Measurements from ENCODE around the gene SHKBP1.

The SHKBP1 gene

DNA sequence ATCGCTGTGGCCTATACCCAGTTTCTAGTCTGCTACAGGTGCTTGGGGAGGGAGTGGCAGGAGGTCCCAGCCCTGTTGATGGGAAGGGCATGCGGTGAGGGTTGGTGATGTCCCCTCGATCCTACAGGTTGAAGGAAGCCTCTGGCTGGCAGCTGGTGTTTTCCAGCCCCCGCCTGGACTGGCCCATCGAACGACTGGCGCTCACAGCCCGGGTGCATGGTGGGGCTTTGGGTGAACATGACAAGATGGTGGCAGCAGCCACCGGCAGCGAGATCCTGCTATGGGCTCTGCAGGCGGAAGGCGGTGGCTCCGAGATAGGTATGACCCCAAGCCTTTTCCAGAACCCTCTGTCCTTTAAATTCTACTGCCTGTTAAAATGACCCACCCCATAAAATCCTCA lies 3.9 kb downstream of the SHKBP1 start:
- Histone ChIP-seq H3K27ac (ENCODE audit: low read length) (no peak overlapping the region), H3K36me3 (ENCODE audit: insufficient read depth, low read length) (peaks cover 47% of the 10 kb centered on the region), H3K79me2 (ENCODE audit: insufficient read depth, low read length) (peaks cover 19% of the 10 kb centered on the region), H3K4me3 (ENCODE audit: low read depth in 1 of 2, low read length in 2 of 2) (no peak overlapping the region), H2AFZ (ENCODE audit: low read depth, low read length) (no peak overlapping the region), H3K4me2 (ENCODE audit: insufficient read depth, low read length) (no peak overlapping the region), H3K9me3 (ENCODE audit: insufficient read depth, low read length, severe bottlenecking) (no peaks in the 10 kb centered on the region), H3K9ac (ENCODE audit: low read depth, low read length) (no peak overlapping the region), H3K27me3 (ENCODE audit: insufficient read depth, low read length, poor library complexity) (no peaks in the 10 kb centered on the region), H4K20me1 (ENCODE audit: insufficient read depth, low read length) (no peaks in the 10 kb centered on the region), H3K4me1 (ENCODE audit: insufficient read depth, low read length) (peaks cover 22% of the 10 kb centered on the region)
- DNase-seq: no peak
- no peak for ATAC-seq (ENCODE audit: insufficient read depth, low read depth)
- TF ChIP-seq EZH2 (IDR thresholded peaks at IDR 0.05; ENCODE audit: borderline replicate concordance, low read depth, low read length, severe bottlenecking): no peak
- TF ChIP-seq, protein P1, sequence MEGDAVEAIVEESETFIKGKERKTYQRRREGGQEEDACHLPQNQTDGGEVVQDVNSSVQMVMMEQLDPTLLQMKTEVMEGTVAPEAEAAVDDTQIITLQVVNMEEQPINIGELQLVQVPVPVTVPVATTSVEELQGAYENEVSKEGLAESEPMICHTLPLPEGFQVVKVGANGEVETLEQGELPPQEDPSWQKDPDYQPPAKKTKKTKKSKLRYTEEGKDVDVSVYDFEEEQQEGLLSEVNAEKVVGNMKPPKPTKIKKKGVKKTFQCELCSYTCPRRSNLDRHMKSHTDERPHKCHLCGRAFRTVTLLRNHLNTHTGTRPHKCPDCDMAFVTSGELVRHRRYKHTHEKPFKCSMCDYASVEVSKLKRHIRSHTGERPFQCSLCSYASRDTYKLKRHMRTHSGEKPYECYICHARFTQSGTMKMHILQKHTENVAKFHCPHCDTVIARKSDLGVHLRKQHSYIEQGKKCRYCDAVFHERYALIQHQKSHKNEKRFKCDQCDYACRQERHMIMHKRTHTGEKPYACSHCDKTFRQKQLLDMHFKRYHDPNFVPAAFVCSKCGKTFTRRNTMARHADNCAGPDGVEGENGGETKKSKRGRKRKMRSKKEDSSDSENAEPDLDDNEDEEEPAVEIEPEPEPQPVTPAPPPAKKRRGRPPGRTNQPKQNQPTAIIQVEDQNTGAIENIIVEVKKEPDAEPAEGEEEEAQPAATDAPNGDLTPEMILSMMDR (IDR thresholded peaks at IDR 0.05; ENCODE audit: borderline replicate concordance, extremely low read depth, low read length, poor library complexity, severe bottlenecking): no peak

DNA sequence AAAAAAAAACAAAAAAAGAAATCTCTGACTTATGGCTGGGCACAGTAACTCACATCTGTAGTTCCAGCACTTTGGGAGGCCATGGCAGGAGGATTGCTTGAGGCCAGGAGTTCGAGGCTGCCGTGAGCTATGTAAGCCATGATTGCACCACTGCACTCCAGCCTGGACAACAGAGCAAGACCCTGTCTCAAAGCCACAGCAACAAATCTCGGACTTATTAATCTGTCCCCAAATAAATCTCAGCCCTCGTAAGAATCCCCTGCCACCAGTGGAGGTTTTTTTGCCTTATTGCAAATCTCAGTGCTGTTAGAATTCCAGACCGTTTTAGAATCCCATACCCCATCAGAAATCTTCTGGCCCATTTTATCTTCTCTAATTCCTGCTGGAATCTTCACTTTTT lies 4.9 kb downstream of the SHKBP1 start:
- Histone ChIP-seq H3K4me3 (ENCODE audit: low read depth in 1 of 2, low read length in 2 of 2) (no peak overlapping the region), H3K27ac (ENCODE audit: low read length) (no peak overlapping the region), H3K4me1 (ENCODE audit: insufficient read depth, low read length) (peaks cover 16% of the 10 kb centered on the region), H3K79me2 (ENCODE audit: insufficient read depth, low read length) (peaks cover 19% of the 10 kb centered on the region), H3K9ac (ENCODE audit: low read depth, low read length) (no peak overlapping the region), H3K27me3 (ENCODE audit: insufficient read depth, low read length, poor library complexity) (no peaks in the 10 kb centered on the region), H4K20me1 (ENCODE audit: insufficient read depth, low read length) (no peaks in the 10 kb centered on the region), H2AFZ (ENCODE audit: low read depth, low read length) (no peak overlapping the region), H3K4me2 (ENCODE audit: insufficient read depth, low read length) (no peak overlapping the region), H3K36me3 (ENCODE audit: insufficient read depth, low read length) (peaks cover 51% of the 10 kb centered on the region), H3K9me3 (ENCODE audit: insufficient read depth, low read length, severe bottlenecking) (no peaks in the 10 kb centered on the region)
- no peak for ATAC-seq (ENCODE audit: insufficient read depth, low read depth)
- TF ChIP-seq, protein P1 (IDR thresholded peaks at IDR 0.05; ENCODE audit: borderline replicate concordance, extremely low read depth, low read length, poor library complexity, severe bottlenecking): no peak
- no peak for TF ChIP-seq EZH2 (IDR thresholded peaks at IDR 0.05; ENCODE audit: borderline replicate concordance, low read depth, low read length, severe bottlenecking)
- DNase-seq: no peak

DNA sequence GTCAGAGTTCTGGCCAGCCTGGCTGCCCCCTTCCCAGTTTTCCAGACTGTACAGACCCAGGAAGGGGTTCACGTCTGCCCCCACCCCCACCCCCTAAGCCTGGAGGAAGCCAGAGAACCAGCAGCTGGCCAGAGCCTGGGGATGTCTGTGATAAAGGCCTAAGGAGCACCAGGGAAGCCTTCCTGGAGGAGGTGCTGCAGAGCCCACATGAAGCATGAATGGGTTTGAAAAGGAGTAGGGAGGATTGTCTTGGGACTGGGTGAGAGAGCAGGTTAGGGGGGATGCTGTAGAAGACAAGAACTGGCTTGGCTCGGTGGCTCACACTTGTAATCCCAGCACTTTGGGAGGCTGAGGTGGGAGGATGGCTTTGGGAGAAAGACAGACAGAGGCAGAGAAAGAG lies 5.8 kb downstream of the SHKBP1 start:
- Histone ChIP-seq H3K27ac (ENCODE audit: low read length) (no peak overlapping the region), H3K4me1 (ENCODE audit: insufficient read depth, low read length) (peaks cover 12% of the 10 kb centered on the region), H2AFZ (ENCODE audit: low read depth, low read length) (no peak overlapping the region), H3K27me3 (ENCODE audit: insufficient read depth, low read length, poor library complexity) (no peaks in the 10 kb centered on the region), H3K4me3 (ENCODE audit: low read depth in 1 of 2, low read length in 2 of 2) (no peak overlapping the region), H3K9ac (ENCODE audit: low read depth, low read length) (no peak overlapping the region), H4K20me1 (ENCODE audit: insufficient read depth, low read length) (no peaks in the 10 kb centered on the region), H3K79me2 (ENCODE audit: insufficient read depth, low read length) (peaks cover 11% of the 10 kb centered on the region), H3K9me3 (ENCODE audit: insufficient read depth, low read length, severe bottlenecking) (no peaks in the 10 kb centered on the region), H3K4me2 (ENCODE audit: insufficient read depth, low read length) (no peak overlapping the region), H3K36me3 (ENCODE audit: insufficient read depth, low read length) (peaks cover 58% of the 10 kb centered on the region)
- no peak for ATAC-seq (ENCODE audit: insufficient read depth, low read depth)
- no peak for TF ChIP-seq EZH2 (IDR thresholded peaks at IDR 0.05; ENCODE audit: borderline replicate concordance, low read depth, low read length, severe bottlenecking)
- TF ChIP-seq, protein P1 (IDR thresholded peaks at IDR 0.05; ENCODE audit: borderline replicate concordance, extremely low read depth, low read length, poor library complexity, severe bottlenecking): no peak
- no peak for DNase-seq

DNA sequence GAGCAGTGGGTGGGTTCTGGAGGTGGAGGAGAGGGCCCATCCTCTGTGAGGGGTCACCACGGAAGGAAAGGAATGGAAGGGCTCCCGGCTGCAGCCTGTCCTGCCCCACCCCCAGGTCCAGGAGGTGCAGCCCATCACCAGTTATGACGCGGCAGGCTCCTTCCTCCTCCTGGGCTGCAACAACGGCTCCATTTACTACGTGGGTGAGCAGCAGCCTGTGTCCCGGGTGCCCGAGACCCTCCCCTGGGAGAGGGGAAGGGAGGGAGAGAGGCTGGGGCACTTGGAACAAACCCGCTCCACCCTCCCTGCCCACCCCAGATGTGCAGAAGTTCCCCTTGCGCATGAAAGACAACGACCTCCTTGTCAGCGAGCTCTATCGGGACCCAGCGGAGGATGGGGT lies 6.6 kb downstream of the SHKBP1 start:
- no peaks in the 10 kb centered on the region for H3K9me3 ChIP-seq (ENCODE audit: insufficient read depth, low read length, severe bottlenecking)
- DNase-seq: no peak
- H3K4me2 ChIP-seq (ENCODE audit: insufficient read depth, low read length): no peak overlapping the region
- H3K79me2 ChIP-seq (ENCODE audit: insufficient read depth, low read length): peaks cover 3% of the 10 kb centered on the region; the same call in 1 of the 2 replicates
- TF ChIP-seq, protein P1 (IDR thresholded peaks at IDR 0.05; ENCODE audit: borderline replicate concordance, extremely low read depth, low read length, poor library complexity, severe bottlenecking): no peak
- TF ChIP-seq EZH2 (IDR thresholded peaks at IDR 0.05; ENCODE audit: borderline replicate concordance, low read depth, low read length, severe bottlenecking): no peak
- peaks cover 3% of the 10 kb centered on the region for H3K4me1 ChIP-seq (ENCODE audit: insufficient read depth, low read length)
- no peak for ATAC-seq (ENCODE audit: insufficient read depth, low read depth)
- H2AFZ ChIP-seq (ENCODE audit: low read depth, low read length): no peak overlapping the region
- no peak overlapping the region for H3K27ac ChIP-seq (ENCODE audit: low read length)
- no peaks in the 10 kb centered on the region for H4K20me1 ChIP-seq (ENCODE audit: insufficient read depth, low read length)
- no peak overlapping the region for H3K9ac ChIP-seq (ENCODE audit: low read depth, low read length)
- H3K36me3 ChIP-seq (ENCODE audit: insufficient read depth, low read length): peaks cover 60% of the 10 kb centered on the region
- no peaks in the 10 kb centered on the region for H3K27me3 ChIP-seq (ENCODE audit: insufficient read depth, low read length, poor library complexity)
- no peak overlapping the region for H3K4me3 ChIP-seq (ENCODE audit: low read depth in 1 of 2, low read length in 2 of 2)

All from DND-41 (cell line).